ENCODE data around the gene PIKFYVE.

DNA sequence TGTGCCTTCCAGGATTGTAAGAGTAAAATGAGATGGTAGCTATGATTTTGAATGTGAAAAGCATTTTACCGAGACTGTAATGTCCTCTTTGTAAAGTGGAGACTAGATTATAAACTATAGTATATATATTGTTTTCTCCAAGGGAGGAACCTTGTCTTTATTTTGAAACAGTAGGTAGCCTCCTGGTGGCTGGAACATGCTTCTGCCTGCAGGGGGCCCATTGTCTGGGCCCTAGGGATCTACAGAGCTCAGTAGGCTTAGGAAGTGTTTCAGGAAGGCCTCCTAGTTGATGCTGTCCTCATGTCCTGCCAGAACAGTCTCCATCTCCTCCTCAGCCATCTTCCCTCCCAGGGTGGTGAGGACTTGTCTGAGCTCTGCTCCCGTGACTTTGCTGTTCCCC, 3.0 kb downstream of the PIKFYVE start:
- TF ChIP-seq POLR2A (IDR thresholded peaks at IDR 0.05; ENCODE audit: low read length) (no peak), GATA1 (IDR thresholded peaks at IDR 0.05; ENCODE audit: low read depth, low read length) (no peak)
